Bronchial smooth muscle cell (primary cell): Measurements from ENCODE around the gene A2M. TPM values are rescaled to one million over a fixed set of nuclear protein-coding genes. Genes with fewer than 3 reads are reported as not detected.

Experiments used
- total RNA-seq: library from RNA; depleted of rRNA; stranded (reverse); fragments of >200 nt; gene quantifications from 2 replicates; pipeline ENCODE4 v1.2.1, GENCODE V29; 2014

Gene A2M
- total RNA-seq = 10.1 and 14.8 TPM in 2 replicates

DNA sequence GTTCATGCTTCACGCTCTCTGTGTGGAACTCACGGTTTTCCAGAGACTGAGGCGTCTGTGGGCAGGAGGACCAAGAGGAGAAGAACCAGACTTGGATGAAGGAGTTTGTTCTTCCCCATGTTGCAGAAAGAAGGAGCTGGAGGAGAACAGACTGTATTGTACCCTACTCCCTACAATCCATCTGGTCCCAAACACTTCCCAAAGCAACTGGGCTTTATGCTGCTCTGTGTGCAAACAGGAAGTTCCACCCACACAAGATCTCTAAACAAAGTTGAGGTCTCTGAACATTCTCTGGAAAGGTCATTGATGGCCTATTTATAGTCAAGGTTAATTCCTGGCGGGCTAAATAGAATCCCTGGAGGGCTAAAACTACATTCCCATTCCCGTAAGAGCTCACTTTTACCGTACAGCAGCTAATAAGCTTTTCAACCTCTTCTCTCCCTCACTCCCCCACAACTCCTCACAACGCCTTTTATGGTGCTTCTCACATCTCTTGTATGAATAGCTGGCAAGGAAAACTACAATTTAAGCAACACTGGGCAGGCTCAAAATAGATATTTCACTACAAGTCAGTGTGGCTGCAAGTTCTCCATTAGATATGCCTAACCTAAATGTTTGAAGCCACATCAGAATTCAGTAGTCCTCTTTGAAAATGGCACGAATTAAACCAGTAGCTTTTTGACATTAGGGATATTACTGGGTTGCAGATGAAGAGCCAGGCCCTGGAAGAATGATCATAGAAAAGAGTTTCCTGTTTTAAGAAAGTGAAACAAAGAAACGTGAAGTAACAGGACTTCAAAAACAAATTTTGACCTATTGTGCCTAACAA, at the start of gene A2M:
TSS of gene A2M (minus strand) at position 189 of the 829 bp plus-strand sequence. CDS start at position 119, 70 bp downstream.

Other genes starting within 250 kb of the A2M start
- gene PHC1, start 201.4 kb downstream of the A2M start, total RNA-seq = 6.8 and 16.6 TPM in 2 replicates
- 290 and 296 TPM in 2 replicates for gene M6PR, start 166.3 kb downstream of the A2M start, total RNA-seq
- 0.34 and 0.47 TPM in 2 replicates for gene KLRG1, start 126.4 kb downstream of the A2M start, total RNA-seq
- not detected in 2 replicates for gene PZP, start 92.5 kb upstream of the A2M start, total RNA-seq